SH-SY5Y (cell line): ENCODE data around the gene PKNOX2.

Experiments used
- GATA2 ChIP-seq: IDR thresholded peaks from 2 replicates; pipeline ENCODE4 v1.6.1; 2011; ENCODE audit warnings: mild to moderate bottlenecking, low read depth, low read length
- GATA3 ChIP-seq: IDR thresholded peaks from 2 replicates; pipeline ENCODE4 v1.6.1; 2011; ENCODE audit warnings: low read depth, mild to moderate bottlenecking, low read length, moderate library complexity

The PKNOX2 gene

GRCh38 chr11:125308246-125308645, 143.7 kb downstream of the PKNOX2 start:
- TF ChIP-seq GATA3 (no peak), GATA2 (no peak)

DNA sequence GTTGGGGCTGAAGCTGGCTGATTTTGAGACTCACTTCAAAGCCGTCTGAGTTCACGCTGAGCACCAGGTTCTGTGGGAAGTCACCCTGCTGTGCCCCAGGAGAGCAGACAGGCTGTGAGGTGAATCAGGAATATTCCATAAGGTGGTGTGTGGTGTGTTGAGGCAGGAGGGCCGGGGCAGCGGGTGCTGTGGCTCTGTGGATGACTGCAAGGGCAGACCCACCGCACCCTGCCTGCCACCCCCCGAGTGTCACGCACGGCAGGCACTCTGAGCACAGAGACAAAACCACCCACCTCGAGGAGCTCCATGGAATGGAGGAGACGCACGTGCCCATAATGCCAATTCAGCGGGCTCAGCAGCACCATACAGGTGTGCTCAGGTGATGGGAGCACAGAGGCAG, 147.8 kb downstream of the PKNOX2 start:
- TF ChIP-seq GATA2 (no peak), GATA3 (no peak)

DNA sequence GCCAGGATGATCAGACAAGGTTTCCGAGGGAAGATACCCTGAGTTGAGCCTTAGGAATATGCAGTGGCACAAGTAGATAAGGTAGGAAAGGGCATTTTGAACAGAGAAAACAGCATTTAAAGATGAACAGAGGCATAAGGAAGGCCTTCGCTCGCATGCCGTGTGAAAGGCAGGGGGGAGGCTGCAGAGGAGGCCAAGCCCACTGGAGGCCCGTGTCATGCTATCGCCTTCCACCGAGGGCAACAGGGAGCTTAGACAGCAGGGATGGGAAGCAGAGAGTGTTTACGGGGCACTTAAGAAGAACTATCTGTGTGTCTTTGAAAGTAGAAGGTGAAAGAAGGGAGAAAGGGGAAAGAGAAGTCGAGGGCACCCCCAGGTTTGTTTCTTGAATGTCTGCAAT, 148.3 kb downstream of the PKNOX2 start:
- TF ChIP-seq GATA3 = no peak
- TF ChIP-seq GATA2 = no peak

- no peak for TF ChIP-seq GATA2
- no peak for TF ChIP-seq GATA3
Observed at GRCh38 chr11:125313271-125314219, 149.0 kb downstream of the PKNOX2 start.

GRCh38 chr11:125314276-125315078, 149.9 kb downstream of the PKNOX2 start:
- TF ChIP-seq GATA3 (no peak), GATA2 (no peak)

GRCh38 chr11:125315079-125315740, 150.7 kb downstream of the PKNOX2 start:
- TF ChIP-seq GATA3 = no peak
- TF ChIP-seq GATA2 = no peak

- TF ChIP-seq GATA3 (no peak), GATA2 (no peak)
Observed at GRCh38 chr11:125317416-125317815, 152.9 kb downstream of the PKNOX2 start.

DNA sequence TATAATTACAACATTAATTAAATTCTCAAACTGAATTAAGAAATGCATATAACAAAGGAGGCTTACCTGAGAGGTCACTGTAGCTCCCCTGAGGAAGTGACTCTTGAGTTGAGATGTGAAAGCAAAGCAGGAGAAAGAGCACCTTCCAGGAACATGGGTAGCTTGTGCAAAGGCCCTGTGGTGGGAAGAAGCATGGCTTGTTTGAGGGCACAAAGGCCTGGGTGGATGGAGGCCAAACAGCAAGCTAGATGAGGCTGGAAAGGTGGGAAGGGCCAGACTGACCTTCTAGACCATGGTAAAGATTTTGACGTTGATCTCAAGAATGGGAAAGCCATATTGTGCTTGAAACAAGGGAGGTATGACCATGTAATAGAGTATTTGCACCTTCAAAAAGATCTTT, 155.1 kb downstream of the PKNOX2 start:
- TF ChIP-seq GATA2 (no peak), GATA3 (no peak)

GRCh38 chr11:125320347-125321076, 156.0 kb downstream of the PKNOX2 start:
- TF ChIP-seq GATA2 = no peak
- no peak for TF ChIP-seq GATA3

GRCh38 chr11:125322289-125322688, 157.7 kb downstream of the PKNOX2 start:
- TF ChIP-seq GATA2 (no peak), GATA3 (no peak)

GRCh38 chr11:125325196-125325595, 160.6 kb downstream of the PKNOX2 start:
- TF ChIP-seq GATA3 (no peak), GATA2 (no peak)

- TF ChIP-seq GATA2 (no peak), GATA3 (no peak)
Observed at GRCh38 chr11:125326126-125326525, 161.6 kb downstream of the PKNOX2 start.

DNA sequence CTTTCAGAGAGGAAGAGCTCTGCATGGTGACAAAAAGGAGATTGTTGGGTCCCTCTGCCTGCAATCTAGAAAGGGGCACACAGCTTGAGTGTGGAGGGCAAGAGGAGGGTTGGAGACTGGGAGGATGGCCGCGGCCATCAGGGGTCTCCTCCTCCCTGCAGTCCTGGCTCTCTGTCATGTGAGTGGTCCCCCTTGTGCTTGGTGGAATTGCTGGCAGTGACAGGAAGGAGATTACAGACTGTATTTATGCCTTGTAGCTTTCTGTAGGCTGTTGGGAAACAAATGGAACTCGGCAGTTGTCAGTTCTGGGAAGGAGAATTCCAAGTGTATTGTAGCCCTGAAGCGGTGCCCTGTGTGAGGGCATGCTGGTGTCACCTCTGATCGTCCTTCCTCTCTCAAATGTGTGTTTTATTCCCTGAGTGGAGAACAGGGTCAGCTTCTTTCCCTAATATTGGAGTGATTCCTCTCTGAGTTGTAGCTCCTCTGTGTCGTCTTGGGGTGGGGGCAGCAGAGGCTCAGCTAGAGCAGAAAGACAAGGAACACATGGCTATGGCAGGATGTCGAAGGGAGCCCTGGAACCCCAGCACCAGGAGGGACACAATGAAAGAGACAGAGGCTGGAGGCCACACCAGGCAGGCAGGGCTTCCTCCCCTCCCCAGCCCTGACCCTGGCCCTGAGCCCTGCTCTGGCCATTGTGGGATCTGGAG, 163.1 kb downstream of the PKNOX2 start:
- TF ChIP-seq GATA3 (no peak), GATA2 (no peak)

GRCh38 chr11:125328225-125328580, 163.7 kb downstream of the PKNOX2 start:
- TF ChIP-seq GATA2 = no peak
- no peak for TF ChIP-seq GATA3

DNA sequence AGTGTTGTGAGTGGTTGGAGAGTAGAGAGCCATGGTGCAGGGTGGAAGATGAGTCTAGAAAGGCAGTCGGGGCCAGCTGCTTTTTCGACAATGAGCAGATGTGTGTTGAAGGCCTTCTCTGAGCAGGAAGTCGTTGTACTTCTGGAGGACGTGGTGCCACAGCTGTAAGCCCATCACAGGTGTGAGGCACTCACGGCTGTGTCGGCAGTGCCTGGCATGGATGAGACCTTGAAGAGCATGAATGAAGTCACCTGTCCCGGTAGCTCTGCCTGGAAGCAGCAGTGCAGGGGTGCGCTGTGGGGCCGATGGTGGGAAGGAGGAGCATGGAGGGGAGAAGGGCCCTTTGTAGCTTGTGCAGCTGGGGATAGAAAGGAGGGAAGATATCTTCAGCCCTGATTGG, 165.2 kb downstream of the PKNOX2 start:
- TF ChIP-seq GATA3 = no peak
- TF ChIP-seq GATA2 = no peak
